Left ventricle myocardium superior (tissue), 1 donor: ENCODE results near the gene HRAS. TPM values are rescaled to one million over a fixed set of nuclear protein-coding genes. Genes with fewer than 3 reads are reported as not detected.
A peak's percentile ranks its signal among the peaks of the same experiment; 100 is the strongest.

Experiments
- ATAC-seq: fragments of 200-7000 bp; cut with Tn5 transposase; one replicate; pipeline ENCODE4 v1.9.1; 2020; ENCODE audit warnings: mild to moderate bottlenecking, moderate library complexity
- DNase-seq: peaks from one replicate; pipeline ENCODE4 v3.0.0-alpha.2; 2020
- intact Hi-C: fragments of 100-400 bp; cut with micrococcal nuclease; formaldehyde crosslinking; loops from one replicate; pipeline ENCODE4 v1.11.0; 2022
- total RNA-seq: library from RNA; stranded (reverse); fragmentation: NEBNext Ultra II Directional; extraction: Animal tissue kit (Norgen Biotek cat#: 25700); gene quantifications from one replicate; pipeline ENCODE4 v1.2.1, GENCODE V29; 2021
- donor health status: DM: no; HTN: yes; CAD: no; lungs with severe emphysema.

The HRAS gene
- total RNA-seq, 1 donor from 2014 or later: 67.1 TPM

- ATAC-seq (no peak), DNase-seq (peak; percentile 40)
- intact Hi-C loops: no loop called here
These were observed 2.5 kb upstream of the HRAS start for GRCh38 chr11:537622-538430.

- DNase-seq (peak; percentile 85), ATAC-seq (peak; percentile 16)
- intact Hi-C loops: no loop called here
These were observed 1.7 kb upstream of the HRAS start, which contains the start of gene LRRC56 for GRCh38 chr11:536841-537621. Gene LRRC56 (plus strand): TSS chr11:537527. CDS start chr11:540685, 3,158 bp downstream.

- DNase-seq: no peak
These were observed 212 bp downstream of the HRAS start for GRCh38 chr11:535210-535518.

GRCh38 chr11:534396-535209, 773 bp downstream of the HRAS start:
- peak; percentile 1 for ATAC-seq
- intact Hi-C loops: no loop called here
- DNase-seq: peak; percentile 52

More at GRCh38 chr11:535210-535518, 212 bp downstream of the HRAS start:
- intact Hi-C loops: no loop called here
- ATAC-seq: no peak

GRCh38 chr11:533586-534395, 1.6 kb downstream of the HRAS start:
- DNase-seq: peak; percentile 37
- intact Hi-C loops: no loop called here
- ATAC-seq: no peak

- intact Hi-C loops: no loop called here
- ATAC-seq: no peak
- peak; percentile 36 for DNase-seq
These were observed 2.3 kb downstream of the HRAS start for GRCh38 chr11:532986-533585.

GRCh38 chr11:532527-532985, 2.8 kb downstream of the HRAS start:
- intact Hi-C loops: no loop called here

GRCh38 chr11:531919-532526, 3.4 kb downstream of the HRAS start:
- ATAC-seq (no peak), DNase-seq (peak; percentile 27)
- intact Hi-C loops: no loop called here

More at GRCh38 chr11:532527-532985, 2.8 kb downstream of the HRAS start:
- ATAC-seq (no peak), DNase-seq (peak; percentile 35)

GRCh38 chr11:530960-531831, 4.2 kb downstream of the HRAS start:
- intact Hi-C loops: no loop called here
- ATAC-seq (no peak), DNase-seq (peak; percentile 32)

- intact Hi-C loops: no loop called here
- peak; percentile 21 for DNase-seq
- ATAC-seq: no peak
These were observed 5.5 kb downstream of the HRAS start for GRCh38 chr11:529728-530411.

- ATAC-seq: no peak
- intact Hi-C loops: no loop called here
- peak; percentile 28 for DNase-seq
These were observed 6.3 kb downstream of the HRAS start for GRCh38 chr11:528815-529727.

GRCh38 chr11:528166-528814, 7.1 kb downstream of the HRAS start:
- intact Hi-C loops: no loop called here
- ATAC-seq: no peak
- peak; percentile 24 for DNase-seq

- intact Hi-C loops: no loop called here
- DNase-seq (peak; percentile 15), ATAC-seq (no peak)
These were observed 9.2 kb downstream of the HRAS start for GRCh38 chr11:526192-526591.

- DNase-seq (peak; percentile 10), ATAC-seq (no peak)
- intact Hi-C loops: no loop called here
These were observed 14.1 kb downstream of the HRAS start for GRCh38 chr11:521177-521688.
